ENCODE data around the gene ADORA3.

GRCh38 chr1:111474521-111474920 is 28.9 kb downstream of the ADORA3 start:
- no peak for TF ChIP-seq EZH2 (IDR thresholded peaks at IDR 0.05; ENCODE audit: insufficient read depth, low read length)
- TF ChIP-seq CTCF (IDR thresholded peaks at IDR 0.05; ENCODE audit: insufficient read depth, low read depth, low read length), result no peak

All from astrocyte (in vitro differentiated cells and primary cell).